ENCODE data around the gene SNPH.

SNPH gene

GRCh38 chr20:1307171-1307570 is 41.1 kb downstream of the SNPH start:
- no peak for DNase-seq (ENCODE audit: low read depth in 2 of 2)

GRCh38 chr20:1307571-1307971 is 41.5 kb downstream of the SNPH start:
- no peak for DNase-seq (ENCODE audit: low read depth in 2 of 2)

- DNase-seq (ENCODE audit: low read depth in 2 of 2) = no peak
Observed at GRCh38 chr20:1308067-1308701, 42.1 kb downstream of the SNPH start.

GRCh38 chr20:1308702-1309095 is 42.6 kb downstream of the SNPH start:
- no peak for DNase-seq (ENCODE audit: low read depth in 2 of 2)

- DNase-seq (ENCODE audit: low read depth in 2 of 2) = no peak
Observed at GRCh38 chr20:1309439-1309847, 43.3 kb downstream of the SNPH start.

GRCh38 chr20:1310071-1310470 is 44.0 kb downstream of the SNPH start:
- no peak for DNase-seq (ENCODE audit: low read depth in 2 of 2)

- DNase-seq (ENCODE audit: low read depth in 2 of 2) = no peak
Observed at GRCh38 chr20:1310506-1311190, 44.6 kb downstream of the SNPH start.

GRCh38 chr20:1312308-1312707 is 46.2 kb downstream of the SNPH start:
- no peak for DNase-seq (ENCODE audit: low read depth in 2 of 2)

- no peak for DNase-seq (ENCODE audit: low read depth in 2 of 2)
Observed at GRCh38 chr20:1312904-1313235, 46.8 kb downstream of the SNPH start.

GRCh38 chr20:1313236-1313964 is 47.3 kb downstream of the SNPH start:
- DNase-seq (ENCODE audit: low read depth in 2 of 2) = peak; percentile 53 to 61

GRCh38 chr20:1315804-1316203 is 49.7 kb downstream of the SNPH start:
- no peak for DNase-seq (ENCODE audit: low read depth in 2 of 2)

GRCh38 chr20:1317545-1318255 is 51.6 kb downstream of the SNPH start:
- DNase-seq (ENCODE audit: low read depth in 2 of 2) = no peak

GRCh38 chr20:1319051-1319450 is 53.0 kb downstream of the SNPH start:
- no peak for DNase-seq (ENCODE audit: low read depth in 2 of 2)

- DNase-seq (ENCODE audit: low read depth in 2 of 2) = no peak
Observed at GRCh38 chr20:1319462-1319861, 53.4 kb downstream of the SNPH start.

GRCh38 chr20:1320016-1320415 is 53.9 kb downstream of the SNPH start:
- no peak for DNase-seq (ENCODE audit: low read depth in 2 of 2)

GRCh38 chr20:1320902-1321653 is 55.0 kb downstream of the SNPH start:
- DNase-seq (ENCODE audit: low read depth in 2 of 2) = no peak

- no peak for DNase-seq (ENCODE audit: low read depth in 2 of 2)
Observed at GRCh38 chr20:1321654-1321939, 55.5 kb downstream of the SNPH start.

GRCh38 chr20:1322511-1323245 is 56.6 kb downstream of the SNPH start:
- DNase-seq (ENCODE audit: low read depth in 2 of 2) = no peak

- DNase-seq (ENCODE audit: low read depth in 2 of 2) = no peak
Observed at GRCh38 chr20:1323256-1323655, 57.2 kb downstream of the SNPH start.

- DNase-seq (ENCODE audit: low read depth in 2 of 2) = no peak
Observed at GRCh38 chr20:1323830-1324597, 57.9 kb downstream of the SNPH start.

All from stimulated activated CD4-positive, alpha-beta T cell treated with anti-CD3 and anti-CD28 coated beads, Interleukin-4, amount 100 ng/mL, for 48 hours (primary cell).